H1 (cell line): ENCODE data around the gene CCNG2. TPM values are rescaled to one million over a fixed set of nuclear protein-coding genes. Genes with fewer than 3 reads are reported as not detected.

Experiments used
- CTCF ChIA-PET: fragments of 300-600 bp; sonication (Branson Sonifier 250); formaldehyde crosslinking; loops from one replicate; lab custom pipeline; 2021; ENCODE audit not compliant: partially characterized antibody; lab: Charles Lee
- POLR2A ChIA-PET: fragments of 300-600 bp; sonication (Branson Sonifier 250); formaldehyde crosslinking; loops from one replicate; lab custom pipeline; 2021; ENCODE audit warnings: inconsistent platforms; ENCODE audit not compliant: partially characterized antibody; lab: Charles Lee
- DNase-seq, 2 experiments: peaks; one replicate each; pipeline versions ENCODE4 v3.0.0 to v3.0.0-alpha.2; 2010 to 2022; ENCODE audit warnings: low spot score in 2 of 2, low read depth in 1 of 2, mixed read lengths in 1 of 2
- FAIRE-seq: peaks from 2 replicates; lab custom pipeline; 2011; peaks lifted over from hg19 to GRCh38; lab: Jason Lieb, UNC
- H2AFZ ChIP-seq: 2 replicates; pipeline ENCODE4 v1.8.1; 2012; ENCODE audit warnings: low read length, inconsistent platforms
- H2AK5ac ChIP-seq: 2 replicates; pipeline ENCODE4 v1.6.1; 2013; ENCODE audit warnings: low read depth, low read length
- H2BK120ac ChIP-seq: replicated peaks from 2 replicates; pipeline ENCODE3; 2013; ENCODE audit warnings: low read depth, low read length, inconsistent platforms
- H2BK12ac ChIP-seq: 2 replicates; pipeline ENCODE4 v1.6.1; 2013; ENCODE audit warnings: low read depth, low read length
- H2BK15ac ChIP-seq: 2 replicates; pipeline ENCODE4 v1.6.1; 2013; ENCODE audit warnings: low read length
- H2BK20ac ChIP-seq: 2 replicates; pipeline ENCODE4 v1.6.1; 2013; ENCODE audit warnings: low read length
- H2BK5ac ChIP-seq: 2 replicates; pipeline ENCODE4 v1.6.1; 2013; ENCODE audit warnings: low read depth, low read length
- H3K14ac ChIP-seq: 2 replicates; pipeline ENCODE4 v1.6.1; 2013; ENCODE audit warnings: inconsistent platforms; ENCODE audit not compliant: insufficient read length
- H3K18ac ChIP-seq: 2 replicates; pipeline ENCODE4 v1.6.1; 2013; ENCODE audit warnings: low read length; ENCODE audit errors: extremely low read depth
- H3K23ac ChIP-seq: 2 replicates; pipeline ENCODE4 v1.6.1; 2013; ENCODE audit warnings: inconsistent platforms; ENCODE audit not compliant: insufficient read length
- H3K23me2 ChIP-seq: 2 replicates; pipeline ENCODE4 v1.6.1; 2013; ENCODE audit warnings: low read depth, low read length
- H3K27ac ChIP-seq: 2 replicates; pipeline ENCODE4 v1.6.1; 2011; ENCODE audit warnings: low read depth, low read length, inconsistent platforms
- H3K27me3 ChIP-seq, 4 experiments: replicated peaks in 1 of 4; 1 replicate in 1 of 4; 2 replicates in 3 of 4; pipeline versions ENCODE4 v1.6.1 to v1.8.1; 2011 to 2013; ENCODE audit warnings: low read length in 3 of 4, mild to moderate bottlenecking in 3 of 4, inconsistent platforms in 2 of 4, mixed read lengths in 2 of 4, moderate library complexity in 1 of 4; ENCODE audit not compliant: control insufficient read depth in 3 of 4, insufficient read depth in 3 of 4; ENCODE audit errors: extremely low read depth in 1 of 4
- H3K36me3 ChIP-seq, 4 experiments: 2 replicates each; pipeline versions ENCODE4 v1.6.1 to v1.8.1; 2011 to 2013; ENCODE audit warnings: mild to moderate bottlenecking in 4 of 4, low read length in 3 of 4, moderate library complexity in 2 of 4, control low read depth in 1 of 4, inconsistent platforms in 1 of 4; ENCODE audit not compliant: insufficient read depth in 4 of 4, control insufficient read depth in 2 of 4
- H3K4ac ChIP-seq: replicated peaks from 2 replicates; pipeline ENCODE3; 2013; ENCODE audit warnings: low read length, low read depth, mixed read lengths, inconsistent platforms; ENCODE audit not compliant: insufficient read length
- H3K4me1 ChIP-seq, 4 experiments: replicated peaks in 1 of 4; 1 replicate in 1 of 4; 2 replicates in 3 of 4; pipeline versions ENCODE4 v1.6.1 to v1.8.1; 2011 to 2013; ENCODE audit warnings: low read length in 3 of 4, inconsistent platforms in 2 of 4, mixed read lengths in 1 of 4; ENCODE audit not compliant: insufficient read depth in 4 of 4, control insufficient read depth in 3 of 4
- H3K4me2 ChIP-seq, 2 experiments: 2 replicates each; pipeline versions ENCODE4 v1.6.1 to v1.8.1; 2011 to 2013; ENCODE audit warnings: low read depth in 2 of 2, low read length in 2 of 2, control low read depth in 1 of 2, inconsistent platforms in 1 of 2, mild to moderate bottlenecking in 1 of 2; ENCODE audit not compliant: insufficient read depth in 1 of 2
- H3K4me3 ChIP-seq, 4 experiments: fragments of 200-600, 300-600 bp in 1 of 4; sonication (generic), shearing (Covaris generic), sonication (Bioruptor Twin) in 1 of 4; 2 replicates each; pipeline versions ENCODE4 v1.5.1 to v1.8.1; 2011 to 2016; ENCODE audit warnings: low read length in 4 of 4, low read depth in 3 of 4, control low read depth in 2 of 4, inconsistent platforms in 2 of 4, mild to moderate bottlenecking in 2 of 4, mixed read lengths in 1 of 4, moderate library complexity in 1 of 4; ENCODE audit not compliant: insufficient read depth in 2 of 4; ENCODE audit errors: extremely low read depth in 1 of 4
- H3K56ac ChIP-seq: replicated peaks from 2 replicates; pipeline ENCODE3; 2013; ENCODE audit warnings: low read depth, mild to moderate bottlenecking, mixed read lengths, low read length, inconsistent platforms; ENCODE audit not compliant: insufficient read length
- H3K79me1 ChIP-seq: 2 replicates; pipeline ENCODE4 v1.6.1; 2013; ENCODE audit warnings: low read depth, low read length, control low read depth
- H3K79me2 ChIP-seq, 2 experiments: 2 replicates each; pipeline versions ENCODE4 v1.6.1 to v1.8.1; 2012 to 2013; ENCODE audit warnings: low read length in 2 of 2, mild to moderate bottlenecking in 2 of 2, inconsistent platforms in 1 of 2; ENCODE audit not compliant: insufficient read depth in 2 of 2, control insufficient read depth in 1 of 2
- H3K9ac ChIP-seq, 4 experiments: replicated peaks in 1 of 4; 1 replicate in 1 of 4; 2 replicates in 3 of 4; pipeline versions ENCODE4 v1.6.1 to v1.8.1; 2011 to 2013; ENCODE audit warnings: low read depth in 3 of 4, low read length in 3 of 4, control low read depth in 2 of 4, mild to moderate bottlenecking in 2 of 4, moderate library complexity in 2 of 4, inconsistent platforms in 1 of 4; ENCODE audit errors: extremely low read depth in 1 of 4
- H3K9me3 ChIP-seq, 2 experiments: 2 replicates each; pipeline versions ENCODE4 v1.6.1 to v1.8.1; 2012 to 2013; ENCODE audit warnings: mild to moderate bottlenecking in 2 of 2, moderate library complexity in 2 of 2, control low read depth in 1 of 2, inconsistent platforms in 1 of 2, low read depth in 1 of 2, low read length in 1 of 2, mixed read lengths in 1 of 2; ENCODE audit not compliant: insufficient read depth in 2 of 2
- H4K20me1 ChIP-seq, 2 experiments: replicated peaks in 1 of 2; 2 replicates each; pipeline versions ENCODE3 to v1.8.1; 2011 to 2013; ENCODE audit warnings: inconsistent platforms in 2 of 2, low read length in 2 of 2, mild to moderate bottlenecking in 1 of 2; ENCODE audit not compliant: insufficient read depth in 2 of 2, control insufficient read depth in 1 of 2
- H4K5ac ChIP-seq: 2 replicates; pipeline ENCODE4 v1.6.1; 2013; ENCODE audit warnings: low read length, low read depth, mixed read lengths, inconsistent platforms; ENCODE audit not compliant: insufficient read length
- H4K8ac ChIP-seq: 2 replicates; pipeline ENCODE4 v1.8.0; 2013; ENCODE audit warnings: mild to moderate bottlenecking, moderate library complexity, low read length, inconsistent platforms; ENCODE audit not compliant: insufficient read depth; ENCODE audit errors: extremely low read depth
- H4K91ac ChIP-seq: replicated peaks from 2 replicates; pipeline ENCODE3; 2013; ENCODE audit warnings: low read length, mixed read lengths, inconsistent platforms; ENCODE audit not compliant: insufficient read length
- BCL11A ChIP-seq, 2 experiments: IDR thresholded peaks; one replicate each; pipeline ENCODE4 v1.6.1; 2011; ENCODE audit warnings: low read depth in 2 of 2, low read length in 2 of 2, mild to moderate bottlenecking in 2 of 2
- CHD1 ChIP-seq: IDR thresholded peaks from 2 replicates; pipeline ENCODE4 v1.6.1; 2012; ENCODE audit warnings: low read depth, low read length, improper control_type of control experiment
- E2F6 ChIP-seq: IDR thresholded peaks from 2 replicates; pipeline ENCODE4 v1.6.1; 2012; ENCODE audit warnings: inconsistent platforms
- EGR1 ChIP-seq: IDR thresholded peaks from 2 replicates; pipeline ENCODE4 v1.6.1; 2011; ENCODE audit warnings: low read depth, low read length, borderline replicate concordance
- GABPA ChIP-seq: IDR thresholded peaks from 2 replicates; pipeline ENCODE4 v1.6.1; 2011; ENCODE audit warnings: mild to moderate bottlenecking, low read length, moderate library complexity, borderline replicate concordance; ENCODE audit not compliant: insufficient read depth
- KDM1A ChIP-seq: fragments of 200-600, 300-600 bp; sonication (generic); IDR thresholded peaks from 2 replicates; pipeline ENCODE4 v1.7.1; 2016; ENCODE audit warnings: mild to moderate bottlenecking, low read length, borderline replicate concordance
- NRF1 ChIP-seq: IDR thresholded peaks from 2 replicates; pipeline ENCODE4 v1.6.1; 2011; ENCODE audit warnings: mild to moderate bottlenecking, low read depth, low read length, improper control_type of control experiment
- POLR2AphosphoS5 ChIP-seq: IDR thresholded peaks from 2 replicates; pipeline ENCODE4 v1.6.1; 2011; ENCODE audit warnings: low read depth, low read length
- RAD21 ChIP-seq, 2 experiments: IDR thresholded peaks in 1 of 2; conservative IDR thresholded peaks in 1 of 2; 2 replicates each; pipeline ENCODE4 v1.6.1; 2011; ENCODE audit warnings: low read depth in 2 of 2, low read length in 2 of 2, improper control_type of control experiment in 1 of 2, inconsistent platforms in 1 of 2, mild to moderate bottlenecking in 1 of 2, moderate library complexity in 1 of 2
- RBBP5 ChIP-seq: IDR thresholded peaks from 2 replicates; pipeline ENCODE4 v1.7.1; 2012; ENCODE audit warnings: low read depth, mild to moderate bottlenecking, inconsistent platforms, low read length, moderate library complexity, borderline replicate concordance
- RNF2 ChIP-seq: fragments of 200-900, 300-1000 bp; sonication (generic); IDR thresholded peaks from 2 replicates; pipeline ENCODE4 v1.7.1; 2016; ENCODE audit warnings: borderline replicate concordance, low read depth, mild to moderate bottlenecking, antibody characterized with exemption, low read length; ENCODE audit not compliant: poor library complexity, severe bottlenecking; ENCODE audit errors: missing control alignments
- SIRT6 ChIP-seq: IDR thresholded peaks from one replicate; pipeline ENCODE4 v1.7.1; 2012; ENCODE audit warnings: low read length, inconsistent platforms
- SP2 ChIP-seq: IDR thresholded peaks from 2 replicates; pipeline ENCODE4 v1.6.1; 2012; ENCODE audit warnings: mild to moderate bottlenecking, low read length, inconsistent platforms
- TEAD4 ChIP-seq: IDR thresholded peaks from 2 replicates; pipeline ENCODE4 v1.6.1; 2012; ENCODE audit warnings: low read depth, low read length, inconsistent platforms, mixed read lengths
- polyA plus RNA-seq, 7 experiments: library from polyadenylated mRNA; depleted of rRNA in 3 of 7; stranded (reverse) in 5 of 7; unstranded in 2 of 7; fragments of >200 nt in 5 of 7; fragments of 200-250 nt in 2 of 7; gene quantifications; 1 replicate in 5 of 7; 2 replicates in 1 of 7; 4 replicates in 1 of 7; pipeline versions ENCODE4 v1.2.1 to v1.2.3, GENCODE V29; 2011 to 2013; ENCODE audit warnings: missing spikeins in 2 of 7, mixed read lengths in 2 of 7
- total RNA-seq: library from RNA; stranded (reverse); fragmentation: NEBNext Ultra II Directional; extraction: Animal tissue kit (Norgen Biotek cat#: 25700); gene quantifications from 2 replicates; pipeline ENCODE4 v1.2.1, GENCODE V29; 2021

CCNG2 gene
- total and polyA plus RNA-seq, 2 of the 8 experiments (the other 6 are each of a cell fraction or from before 2014, with no cell fraction given): 3.5 to 13.9 TPM

GRCh38 chr4:77179519-77179918 lies 22.5 kb downstream of the CCNG2 start:
- FAIRE-seq: no peak
- TF ChIP-seq GABPA: no peak
- no peak for TF ChIP-seq RAD21 (IDR thresholded peaks at IDR 0.05 in 1 of 2, conservative IDR thresholded peaks at IDR 0.05 in 1 of 2; ENCODE audit: low read depth in 2 of 2, low read length in 2 of 2)
- TF ChIP-seq SP2: no peak
- TF ChIP-seq KDM1A: no peak
- TF ChIP-seq CHD1: no peak
- no peak for TF ChIP-seq RNF2
- no peak for TF ChIP-seq E2F6
- TF ChIP-seq BCL11A (IDR thresholded peaks at IDR 0.05; ENCODE audit: low read depth in 2 of 2, low read length in 2 of 2): no peak
- no peak for TF ChIP-seq EGR1
- TF ChIP-seq POLR2AphosphoS5: no peak
- TF ChIP-seq NRF1: no peak
- TF ChIP-seq TEAD4: no peak
- no peak for TF ChIP-seq RBBP5
- TF ChIP-seq SIRT6: no peak

More at GRCh38 chr4:77179519-77179918, 22.5 kb downstream of the CCNG2 start:
- POLR2A ChIA-PET: interaction anchor here (2.4 to 4.2 kb wide), 2 partner anchors 9 to 23 kb away, joined by 6 to 16 read pairs; partner anchors contain the start of gene CCNG2
- Histone ChIP-seq H3K27ac (no peak overlapping the region), H3K23ac (no peak overlapping the region), H3K18ac (no peak overlapping the region), H3K79me1 (no peaks in the 10 kb centered on the region), H3K23me2 (no peaks in the 10 kb centered on the region), H2BK15ac (no peak overlapping the region), H2BK12ac (no peak overlapping the region), H3K79me2 (no peaks in the 10 kb centered on the region), H4K20me1 (no peaks in the 10 kb centered on the region), H2AK5ac (no peak overlapping the region), H4K91ac (no peak overlapping the region), H3K36me3 (no peaks in the 10 kb centered on the region), H3K56ac (no peak overlapping the region), H2BK120ac (no peak overlapping the region), H4K8ac (no peak overlapping the region), H4K5ac (no peak overlapping the region), H2BK5ac (no peak overlapping the region), H3K4ac (no peak overlapping the region), H3K9me3 (no peaks in the 10 kb centered on the region), H3K4me1 (peaks cover 0 to 10% (median 4%) of the 10 kb centered on the region in 4 experiments; a peak in 4 of 7 replicates), H3K27me3 (peaks cover 6 to 12% (median 9%) of the 10 kb centered on the region in 4 experiments; a peak in 6 of 7 replicates), H2BK20ac (no peak overlapping the region), H3K4me3 (no peak overlapping the region), H3K4me2 (no peak overlapping the region), H3K14ac (no peak overlapping the region), H3K9ac (no peak overlapping the region), H2AFZ (no peak overlapping the region)
- DNase-seq: no peak
- CTCF ChIA-PET: interaction anchor here (0.7 to 6.6 kb wide), 5 partner anchors 9 to 84 kb away, joined by 3 to 59 read pairs (median 6); no protein-coding TSS in a partner anchor
